Measurements from ENCODE around the gene FBXO17. TPM values are rescaled to one million over a fixed set of nuclear protein-coding genes. Genes with fewer than 3 reads are reported as not detected.

The FBXO17 gene
- total and polyA plus RNA-seq, 2 of the 13 experiments (the other 11 are each of a cell fraction or from before 2014, with no cell fraction given) = 22.1 to 58.7 TPM

GRCh38 chr19:38924388-38924787 is 51.2 kb downstream of the FBXO17 start:
- intact Hi-C loops (cut with micrococcal nuclease; ENCODE audit: unreplicated experiment) = no loop called here
- H3K27me3 ChIP-seq (ENCODE audit: control insufficient read depth in 1 of 2, insufficient read depth in 2 of 2, low read length in 2 of 2) = no peaks in the 10 kb centered on the region
- peaks cover 13% of the 10 kb centered on the region for H3K79me2 ChIP-seq (ENCODE audit: insufficient read depth, low read length)
- H3K9me3 ChIP-seq (ENCODE audit: low read length) = no peaks in the 10 kb centered on the region
- H4K20me1 ChIP-seq (ENCODE audit: insufficient read depth, low read length) = no peaks in the 10 kb centered on the region
- 98% methylated on average over 7 of the region's 7 CpGs for WGBS (ENCODE audit: low lambda C conversion rate)
- POLR2A ChIA-PET = no interaction called here
- H3K36me3 ChIP-seq (replicated peaks in 1 of 2; ENCODE audit: control insufficient read depth in 1 of 2, insufficient read depth in 2 of 2, low read length in 2 of 2) = peaks cover 15 to 37% of the 10 kb centered on the region in 2 experiments
- in situ Hi-C loops (cut with HindIII; ENCODE audit: extremely low pct_ligation_motif_present, low pct_unique_long_range_greater_than_20kb) = loop anchor here (25.0 kb wide), 1 partner anchor 187 kb away; the partner anchor contains the start of gene CAPN12
- BruUV-seq (replicated peaks) = no TSS peak
- FAIRE-seq (no peak), DNase-seq (ENCODE audit: low spot score) (no peak), ATAC-seq (no peak)
- H3K9ac ChIP-seq (ENCODE audit: insufficient read depth, low read depth, low read length) = no peak overlapping the region
- TF ChIP-seq ZNF350 (CRISPR knock-in tag; IDR thresholded peaks at IDR 0.05; ENCODE audit: borderline replicate concordance, low read depth) = no peak
- TF ChIP-seq SRSF9 (IDR thresholded peaks at IDR 0.05; ENCODE audit: borderline replicate concordance, insufficient read depth, low read depth, low read length, poor library complexity, severe bottlenecking) = no peak
- TF ChIP-seq SIN3B (IDR thresholded peaks at IDR 0.05; ENCODE audit: low read length) = no peak
- no peak overlapping the region for H3K27ac ChIP-seq (ENCODE audit: extremely low read length, insufficient read depth, low read length)
- H3K4me2 ChIP-seq (ENCODE audit: low read depth, low read length) = no peak overlapping the region
- H2AFZ ChIP-seq (ENCODE audit: low read length) = no peak overlapping the region
- CTCF ChIA-PET (ENCODE audit: low intra/inter-chr PET ratio, low total read pairs) = no interaction called here
- peaks cover 7% of the 10 kb centered on the region for H3K4me1 ChIP-seq (ENCODE audit: insufficient read depth, low read length)
- H3K4me3 ChIP-seq (replicated peaks in 1 of 3; ENCODE audit: insufficient read depth in 1 of 3, low read depth in 2 of 3, low read length in 3 of 3) = no peak overlapping the region

GRCh38 chr19:38922482-38922881 is 53.1 kb downstream of the FBXO17 start:
- H3K27me3 ChIP-seq (ENCODE audit: control insufficient read depth in 1 of 2, insufficient read depth in 2 of 2, low read length in 2 of 2) = no peaks in the 10 kb centered on the region
- H3K4me3 ChIP-seq (replicated peaks in 1 of 3; ENCODE audit: insufficient read depth in 1 of 3, low read depth in 2 of 3, low read length in 3 of 3) = no peak overlapping the region
- intact Hi-C loops (cut with micrococcal nuclease; ENCODE audit: unreplicated experiment) = no loop called here
- H3K27ac ChIP-seq (ENCODE audit: extremely low read length, insufficient read depth, low read length) = no peak overlapping the region
- H3K9me3 ChIP-seq (ENCODE audit: low read length) = no peaks in the 10 kb centered on the region
- CTCF ChIA-PET (ENCODE audit: low intra/inter-chr PET ratio, low total read pairs) = no interaction called here
- H3K79me2 ChIP-seq (ENCODE audit: insufficient read depth, low read length) = no peaks in the 10 kb centered on the region
- no peak overlapping the region for H3K4me2 ChIP-seq (ENCODE audit: low read depth, low read length)
- no peak for DNase-seq (ENCODE audit: low spot score)
- H4K20me1 ChIP-seq (ENCODE audit: insufficient read depth, low read length) = no peaks in the 10 kb centered on the region
- in situ Hi-C loops (cut with HindIII; ENCODE audit: extremely low pct_ligation_motif_present, low pct_unique_long_range_greater_than_20kb) = loop anchor here (25.0 kb wide), 1 partner anchor 185 kb away; the partner anchor contains the start of gene CAPN12
- WGBS (ENCODE audit: low lambda C conversion rate) = 95% methylated on average over 5 of the region's 5 CpGs
- FAIRE-seq = no peak
- no peak overlapping the region for H2AFZ ChIP-seq (ENCODE audit: low read length)
- H3K4me1 ChIP-seq (ENCODE audit: insufficient read depth, low read length) = peaks cover 11% of the 10 kb centered on the region
- no peak for ATAC-seq
- no peak overlapping the region for H3K9ac ChIP-seq (ENCODE audit: insufficient read depth, low read depth, low read length)
- POLR2A ChIA-PET = no interaction called here
- H3K36me3 ChIP-seq (replicated peaks in 1 of 2; ENCODE audit: control insufficient read depth in 1 of 2, insufficient read depth in 2 of 2, low read length in 2 of 2) = peaks cover 15 to 37% of the 10 kb centered on the region in 2 experiments
- BruUV-seq (replicated peaks) = no TSS peak
- no peak for TF ChIP-seq KLF11 (CRISPR knock-in tag; IDR thresholded peaks at IDR 0.05)
- no peak for TF ChIP-seq MLXIP (CRISPR knock-in tag; IDR thresholded peaks at IDR 0.05; ENCODE audit: borderline replicate concordance)
- no peak for TF ChIP-seq KLF12 (CRISPR knock-in tag; IDR thresholded peaks at IDR 0.05; ENCODE audit: borderline replicate concordance)
- no peak for TF ChIP-seq E2F2 (CRISPR knock-in tag; IDR thresholded peaks at IDR 0.05; ENCODE audit: borderline replicate concordance)
- no peak for TF ChIP-seq CAMTA2 (CRISPR knock-in tag; IDR thresholded peaks at IDR 0.05; ENCODE audit: borderline replicate concordance)
